ENCODE data around the gene HECW1.

HECW1 gene

DNA sequence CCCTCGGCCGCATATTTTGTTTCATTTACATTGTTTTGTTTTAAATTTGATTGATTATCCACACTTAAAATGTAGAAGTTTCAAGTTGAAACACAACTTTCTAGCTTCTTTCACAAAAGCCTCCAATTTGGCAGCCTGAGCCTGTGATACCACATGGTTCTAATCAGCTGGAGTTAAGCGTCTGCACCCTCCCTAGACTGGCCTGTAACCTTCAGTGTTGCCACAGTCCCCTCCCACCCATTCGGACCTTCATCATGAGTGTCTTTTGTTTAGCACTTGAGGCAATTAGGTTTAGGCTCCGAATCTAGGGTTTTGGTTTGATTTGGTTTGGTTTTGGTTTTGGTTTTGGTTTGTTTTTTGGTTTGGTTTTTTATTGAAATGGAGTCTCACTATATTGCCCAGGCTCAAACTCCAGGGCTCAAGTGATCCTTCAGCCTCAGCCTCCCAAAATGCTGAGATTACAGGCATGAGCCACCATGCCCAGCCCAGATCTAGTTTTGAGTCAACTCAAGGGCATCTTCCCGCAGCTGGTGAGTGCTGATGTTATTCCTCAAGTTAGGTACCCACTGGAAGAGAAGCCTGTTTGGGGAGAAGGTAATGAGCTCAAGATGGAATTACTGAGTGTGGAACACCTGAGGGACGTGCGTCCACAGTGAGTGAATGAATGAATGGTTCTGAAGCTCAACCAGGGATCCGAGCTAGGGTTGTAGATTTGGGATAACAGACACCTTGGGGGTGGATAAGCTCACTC lies 201.4 kb downstream of the HECW1 start:
- TF ChIP-seq TAF1 (IDR thresholded peaks at IDR 0.05; ENCODE audit: low read depth): no peak
- no peak for TF ChIP-seq FOXM1 (IDR thresholded peaks at IDR 0.05; ENCODE audit: borderline replicate concordance, low read depth)
- no peak for TF ChIP-seq ZBTB7A (IDR thresholded peaks at IDR 0.05; ENCODE audit: low read depth)
- no peak for TF ChIP-seq CREB1 (IDR thresholded peaks at IDR 0.05; ENCODE audit: low read depth)
- TF ChIP-seq NFIC (IDR thresholded peaks at IDR 0.05): no peak
- TF ChIP-seq, protein P1, sequence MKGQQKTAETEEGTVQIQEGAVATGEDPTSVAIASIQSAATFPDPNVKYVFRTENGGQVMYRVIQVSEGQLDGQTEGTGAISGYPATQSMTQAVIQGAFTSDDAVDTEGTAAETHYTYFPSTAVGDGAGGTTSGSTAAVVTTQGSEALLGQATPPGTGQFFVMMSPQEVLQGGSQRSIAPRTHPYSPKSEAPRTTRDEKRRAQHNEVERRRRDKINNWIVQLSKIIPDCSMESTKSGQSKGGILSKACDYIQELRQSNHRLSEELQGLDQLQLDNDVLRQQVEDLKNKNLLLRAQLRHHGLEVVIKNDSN (IDR thresholded peaks at IDR 0.05): no peak
- TF ChIP-seq, protein P2, sequence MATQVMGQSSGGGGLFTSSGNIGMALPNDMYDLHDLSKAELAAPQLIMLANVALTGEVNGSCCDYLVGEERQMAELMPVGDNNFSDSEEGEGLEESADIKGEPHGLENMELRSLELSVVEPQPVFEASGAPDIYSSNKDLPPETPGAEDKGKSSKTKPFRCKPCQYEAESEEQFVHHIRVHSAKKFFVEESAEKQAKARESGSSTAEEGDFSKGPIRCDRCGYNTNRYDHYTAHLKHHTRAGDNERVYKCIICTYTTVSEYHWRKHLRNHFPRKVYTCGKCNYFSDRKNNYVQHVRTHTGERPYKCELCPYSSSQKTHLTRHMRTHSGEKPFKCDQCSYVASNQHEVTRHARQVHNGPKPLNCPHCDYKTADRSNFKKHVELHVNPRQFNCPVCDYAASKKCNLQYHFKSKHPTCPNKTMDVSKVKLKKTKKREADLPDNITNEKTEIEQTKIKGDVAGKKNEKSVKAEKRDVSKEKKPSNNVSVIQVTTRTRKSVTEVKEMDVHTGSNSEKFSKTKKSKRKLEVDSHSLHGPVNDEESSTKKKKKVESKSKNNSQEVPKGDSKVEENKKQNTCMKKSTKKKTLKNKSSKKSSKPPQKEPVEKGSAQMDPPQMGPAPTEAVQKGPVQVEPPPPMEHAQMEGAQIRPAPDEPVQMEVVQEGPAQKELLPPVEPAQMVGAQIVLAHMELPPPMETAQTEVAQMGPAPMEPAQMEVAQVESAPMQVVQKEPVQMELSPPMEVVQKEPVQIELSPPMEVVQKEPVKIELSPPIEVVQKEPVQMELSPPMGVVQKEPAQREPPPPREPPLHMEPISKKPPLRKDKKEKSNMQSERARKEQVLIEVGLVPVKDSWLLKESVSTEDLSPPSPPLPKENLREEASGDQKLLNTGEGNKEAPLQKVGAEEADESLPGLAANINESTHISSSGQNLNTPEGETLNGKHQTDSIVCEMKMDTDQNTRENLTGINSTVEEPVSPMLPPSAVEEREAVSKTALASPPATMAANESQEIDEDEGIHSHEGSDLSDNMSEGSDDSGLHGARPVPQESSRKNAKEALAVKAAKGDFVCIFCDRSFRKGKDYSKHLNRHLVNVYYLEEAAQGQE (IDR thresholded peaks at IDR 0.05; ENCODE audit: low read depth): no peak
- TF ChIP-seq TEAD4 (IDR thresholded peaks at IDR 0.05): no peak
- TF ChIP-seq EP300 (IDR thresholded peaks at IDR 0.05; ENCODE audit: borderline replicate concordance): no peak
- no peak for TF ChIP-seq EGR1 (IDR thresholded peaks at IDR 0.05)
- no peak for TF ChIP-seq TCF12 (IDR thresholded peaks at IDR 0.05; ENCODE audit: low read depth)
- TF ChIP-seq RAD21 (IDR thresholded peaks at IDR 0.05; ENCODE audit: low read depth): no peak
- TF ChIP-seq, protein P3, sequence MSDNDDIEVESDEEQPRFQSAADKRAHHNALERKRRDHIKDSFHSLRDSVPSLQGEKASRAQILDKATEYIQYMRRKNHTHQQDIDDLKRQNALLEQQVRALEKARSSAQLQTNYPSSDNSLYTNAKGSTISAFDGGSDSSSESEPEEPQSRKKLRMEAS (IDR thresholded peaks at IDR 0.05): no peak
- no peak for TF ChIP-seq YY1 (IDR thresholded peaks at IDR 0.05; ENCODE audit: low read depth)
- TF ChIP-seq CEBPB (IDR thresholded peaks at IDR 0.05): no peak

DNA sequence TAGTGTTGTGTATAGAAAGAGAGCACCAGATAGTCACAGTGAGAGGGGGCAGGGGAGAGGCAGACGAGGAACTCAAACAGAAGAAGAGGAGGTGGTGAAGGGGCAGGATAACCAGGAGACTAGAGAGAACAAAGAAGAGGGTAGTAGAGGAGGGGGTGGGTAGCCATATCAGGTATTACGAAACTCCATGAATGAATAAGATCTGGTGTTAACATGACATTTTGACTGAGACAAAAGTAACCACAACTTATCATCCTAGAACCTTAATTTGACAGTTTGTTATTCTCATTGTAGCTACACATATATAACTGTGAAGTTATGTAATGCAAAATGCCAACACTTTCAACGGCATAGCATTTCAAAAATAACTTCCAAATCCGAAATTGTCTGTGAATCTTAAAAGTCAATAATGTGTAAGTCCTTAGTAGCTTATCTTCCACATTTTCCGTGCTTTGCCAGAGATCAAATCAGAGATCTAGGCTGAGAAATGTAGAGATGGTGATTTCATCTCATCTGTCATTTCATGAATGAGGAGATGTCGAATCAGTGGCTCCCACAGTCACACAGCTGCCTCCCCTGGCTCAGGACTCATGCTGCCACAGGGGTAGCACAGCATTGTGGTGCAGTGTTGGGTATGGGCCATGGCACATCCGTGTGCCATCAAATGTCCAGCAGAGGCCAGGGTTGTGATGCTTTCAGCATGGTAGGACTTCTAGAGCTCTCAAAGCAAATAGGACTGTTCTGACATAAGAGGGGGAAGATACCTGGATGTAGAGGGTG lies 202.1 kb downstream of the HECW1 start:
- TF ChIP-seq, protein P2 (IDR thresholded peaks at IDR 0.05; ENCODE audit: low read depth): no peak
- no peak for TF ChIP-seq FOXM1 (IDR thresholded peaks at IDR 0.05; ENCODE audit: borderline replicate concordance, low read depth)
- TF ChIP-seq EGR1 (IDR thresholded peaks at IDR 0.05): no peak
- no peak for TF ChIP-seq TAF1 (IDR thresholded peaks at IDR 0.05; ENCODE audit: low read depth)

DNA sequence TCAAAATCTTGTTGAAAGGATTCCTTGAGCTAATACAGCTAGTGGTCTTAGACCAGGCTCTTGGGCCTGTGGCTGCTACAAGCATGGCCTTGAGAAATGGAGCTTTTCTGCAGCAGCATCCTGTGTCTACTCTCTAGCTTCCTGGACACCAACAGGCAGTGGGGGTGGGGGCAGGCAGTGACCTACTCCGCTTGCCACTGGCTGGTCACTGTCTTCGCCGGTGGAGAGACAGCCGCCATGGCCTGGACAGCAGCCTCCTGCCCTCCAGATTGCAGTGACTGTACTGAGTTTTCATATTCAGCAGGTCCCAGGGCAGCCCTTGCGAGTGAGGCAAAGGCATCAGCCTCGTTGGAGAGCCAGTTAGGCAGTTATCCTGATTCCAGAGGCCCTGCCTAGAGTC lies 204.6 kb downstream of the HECW1 start:
- TF ChIP-seq TAF1 (IDR thresholded peaks at IDR 0.05; ENCODE audit: low read depth): no peak
- no peak for TF ChIP-seq NFIC (IDR thresholded peaks at IDR 0.05)
- no peak for TF ChIP-seq FOXM1 (IDR thresholded peaks at IDR 0.05; ENCODE audit: borderline replicate concordance, low read depth)
- TF ChIP-seq RAD21 (IDR thresholded peaks at IDR 0.05; ENCODE audit: low read depth): no peak
- TF ChIP-seq ZBTB7A (IDR thresholded peaks at IDR 0.05; ENCODE audit: low read depth): no peak
- TF ChIP-seq, protein P2 (IDR thresholded peaks at IDR 0.05; ENCODE audit: low read depth): no peak
- TF ChIP-seq EP300 (IDR thresholded peaks at IDR 0.05; ENCODE audit: borderline replicate concordance): no peak
- TF ChIP-seq, protein P1 (IDR thresholded peaks at IDR 0.05): no peak
- no peak for TF ChIP-seq CREB1 (IDR thresholded peaks at IDR 0.05; ENCODE audit: low read depth)
- TF ChIP-seq, protein P3 (IDR thresholded peaks at IDR 0.05): no peak
- TF ChIP-seq YY1 (IDR thresholded peaks at IDR 0.05; ENCODE audit: low read depth): no peak
- no peak for TF ChIP-seq CEBPB (IDR thresholded peaks at IDR 0.05)
- TF ChIP-seq TCF12 (IDR thresholded peaks at IDR 0.05; ENCODE audit: low read depth): no peak
- no peak for TF ChIP-seq EGR1 (IDR thresholded peaks at IDR 0.05)
- no peak for TF ChIP-seq TEAD4 (IDR thresholded peaks at IDR 0.05)
